Right lobe of liver (tissue), 6 donors: ENCODE data around the gene ADGRG3. TPM values are rescaled to one million over a fixed set of nuclear protein-coding genes. Genes with fewer than 3 reads are reported as not detected.

Experiments
- ATAC-seq, 4 donors: fragments of 200-7000 bp; cut with Tn5 transposase; one replicate each; pipeline ENCODE4 v1.9.1; 2020; ENCODE audit warnings: mild to moderate bottlenecking in 4 of 4, moderate library complexity in 4 of 4
- DNase-seq, 3 donors: peaks; one replicate each; pipeline ENCODE4 v3.0.0-alpha.2; 2020
- H3K27ac ChIP-seq, 3 donors: fragments of 200-600 bp; one replicate each; pipeline ENCODE4 v1.8.0; 2022
- H3K27me3 ChIP-seq, 2 donors: fragments of 200-600 bp; one replicate each; pipeline ENCODE4 v1.8.0; 2022
- H3K36me3 ChIP-seq, 4 donors: fragments of 200-600 bp; sonication (generic) in 1 of 4; one replicate each; pipeline versions ENCODE4 v1.5.1 to v1.8.0; 2017 to 2022; ENCODE audit warnings: control low read depth in 1 of 4
- H3K4me1 ChIP-seq, 4 donors: fragments of 200-600 bp; sonication (generic) in 1 of 4; one replicate each; pipeline versions ENCODE4 v1.5.1 to v1.8.0; 2017 to 2022; ENCODE audit warnings: control low read depth in 1 of 4
- H3K4me3 ChIP-seq, 3 donors: fragments of 200-600 bp; one replicate each; pipeline ENCODE4 v1.8.0; 2022
- H3K9me3 ChIP-seq, 4 donors: fragments of 200-600 bp; sonication (generic) in 1 of 4; one replicate each; pipeline versions ENCODE4 v1.5.1 to v1.8.0; 2017 to 2022; ENCODE audit warnings: control low read depth in 1 of 4
- POLR2A ChIP-seq: fragments of 450-650 bp; IDR thresholded peaks from one replicate; pipeline ENCODE4 v1.6.1; 2017; ENCODE audit warnings: antibody characterized with exemption, mild to moderate bottlenecking
- WGBS: methylation state at CpG from one replicate; pipeline ENCODE4 v1.1.6; 2018; ENCODE audit warnings: low coverage, low lambda C conversion rate; ENCODE audit not compliant: insufficient coverage; ENCODE audit errors: missing lambda C conversion rate; 5-methylcytosine and 5-hydroxymethylcytosine counted together
- intact Hi-C, 2 donors: fragments of 100-400 bp; cut with DNase I; formaldehyde crosslinking; loops; one replicate each; pipeline versions ENCODE4 v1.11.2 to v1.14.1; 2022
- total RNA-seq, 6 experiments: library from RNA; depleted of rRNA in 2 of 6; stranded (reverse); fragments of >200 nt in 2 of 6; fragmentation: NEBNext Ultra II Directional in 3 of 6; extraction: Animal tissue kit (Norgen Biotek cat#: 25700) in 3 of 6; gene quantifications; one replicate each; pipeline versions ENCODE4 v1.1.0 to v1.2.4, GENCODE V29; 2016 to 2023
- TF ChIP-seq, protein P1 (sequence below), 4 donors: fragments of 200-600 bp in 3 of 4; fragments of 450-650 bp in 1 of 4; IDR thresholded peaks; one replicate each; pipeline versions ENCODE4 v1.5.1 to v1.8.0; 2016 to 2022; ENCODE audit warnings: antibody characterized with exemption in 4 of 4, mild to moderate bottlenecking in 2 of 4
- donor health status: DM: no; HTN: yes; CAD: no.
- donor health status: DM: no; HTN: no; CAD: no.
- donor health status: DM: no; HTN: no; CAD: no.
- donor health status: DM: no; HTN: yes; CAD: no.
- donor health status: DM: no; HTN: yes; CAD: no.

Gene ADGRG3
- total RNA-seq, 6 experiments from 2014 or later: 0.37 to 1.6 (median 0.83) TPM

- ATAC-seq (peak in 1 of 4 donors; percentile 10), DNase-seq (no peak)
- Histone ChIP-seq H3K27ac (no peak overlapping the region), H3K4me1 (peaks cover 0 to 4% (median 0%) of the 10 kb centered on the region in 4 donors), H3K36me3 (no peaks in the 10 kb centered on the region), H3K9me3 (no peaks in the 10 kb centered on the region), H3K27me3 (no peaks in the 10 kb centered on the region), H3K4me3 (no peak overlapping the region)
- intact Hi-C loops: no loop called here
- TF ChIP-seq POLR2A: no peak
- TF ChIP-seq, protein P1, sequence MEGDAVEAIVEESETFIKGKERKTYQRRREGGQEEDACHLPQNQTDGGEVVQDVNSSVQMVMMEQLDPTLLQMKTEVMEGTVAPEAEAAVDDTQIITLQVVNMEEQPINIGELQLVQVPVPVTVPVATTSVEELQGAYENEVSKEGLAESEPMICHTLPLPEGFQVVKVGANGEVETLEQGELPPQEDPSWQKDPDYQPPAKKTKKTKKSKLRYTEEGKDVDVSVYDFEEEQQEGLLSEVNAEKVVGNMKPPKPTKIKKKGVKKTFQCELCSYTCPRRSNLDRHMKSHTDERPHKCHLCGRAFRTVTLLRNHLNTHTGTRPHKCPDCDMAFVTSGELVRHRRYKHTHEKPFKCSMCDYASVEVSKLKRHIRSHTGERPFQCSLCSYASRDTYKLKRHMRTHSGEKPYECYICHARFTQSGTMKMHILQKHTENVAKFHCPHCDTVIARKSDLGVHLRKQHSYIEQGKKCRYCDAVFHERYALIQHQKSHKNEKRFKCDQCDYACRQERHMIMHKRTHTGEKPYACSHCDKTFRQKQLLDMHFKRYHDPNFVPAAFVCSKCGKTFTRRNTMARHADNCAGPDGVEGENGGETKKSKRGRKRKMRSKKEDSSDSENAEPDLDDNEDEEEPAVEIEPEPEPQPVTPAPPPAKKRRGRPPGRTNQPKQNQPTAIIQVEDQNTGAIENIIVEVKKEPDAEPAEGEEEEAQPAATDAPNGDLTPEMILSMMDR (IDR thresholded peaks at IDR 0.05): no peak
- 49% methylated on average over 4 of the region's 7 CpGs for WGBS
These were observed 24.8 kb upstream of the ADGRG3 start for GRCh38 chr16:57643147-57643874.

DNA sequence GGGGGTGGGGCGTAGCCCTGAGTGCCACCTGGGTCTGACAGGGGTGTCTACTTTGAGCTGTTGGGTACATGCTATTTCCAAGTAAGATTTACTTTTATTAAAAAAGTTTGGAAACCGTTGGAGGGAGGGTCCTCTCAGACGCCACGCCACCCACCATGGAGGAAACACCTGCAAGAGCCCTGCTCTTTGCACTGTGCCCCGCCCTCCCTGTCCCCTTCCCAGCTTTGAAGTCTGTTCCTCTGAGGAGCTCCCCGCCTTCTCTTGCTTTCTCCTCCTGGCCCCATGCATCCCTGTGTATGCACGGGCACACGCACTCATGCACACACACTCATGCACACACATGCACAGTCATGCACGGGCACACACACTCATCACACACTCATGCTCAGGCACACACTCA is 24.2 kb upstream of the ADGRG3 start:
- intact Hi-C loops: no loop called here
- no peaks in the 10 kb centered on the region for H3K4me1 ChIP-seq
- no peak for TF ChIP-seq POLR2A
- TF ChIP-seq, protein P1 (IDR thresholded peaks at IDR 0.05): no peak
- DNase-seq (no peak), ATAC-seq (no peak)
- H3K27ac ChIP-seq: no peak overlapping the region
- no peak overlapping the region for H3K4me3 ChIP-seq
- H3K9me3 ChIP-seq: no peaks in the 10 kb centered on the region
- no peaks in the 10 kb centered on the region for H3K36me3 ChIP-seq
- H3K27me3 ChIP-seq: no peaks in the 10 kb centered on the region
- WGBS: 100% methylated on average over 1 of the region's 9 CpGs

GRCh38 chr16:57644383-57645014 is 23.6 kb upstream of the ADGRG3 start:
- no peak for ATAC-seq
- no peaks in the 10 kb centered on the region for H3K27me3 ChIP-seq
- H3K36me3 ChIP-seq: no peaks in the 10 kb centered on the region
- DNase-seq: no peak
- H3K27ac ChIP-seq: no peak overlapping the region
- 85% methylated on average over 11 of the region's 11 CpGs for WGBS
- TF ChIP-seq, protein P1 (IDR thresholded peaks at IDR 0.05): no peak
- no peak for TF ChIP-seq POLR2A
- no peaks in the 10 kb centered on the region for H3K4me1 ChIP-seq
- intact Hi-C loops: loop anchor here in 1 of 2 donors (5.0 kb wide), 2 partner anchors 52 to 67 kb away; no protein-coding TSS in a partner anchor
- no peak overlapping the region for H3K4me3 ChIP-seq
- H3K9me3 ChIP-seq: no peaks in the 10 kb centered on the region

- DNase-seq (no peak), ATAC-seq (no peak)
- no peaks in the 10 kb centered on the region for H3K36me3 ChIP-seq
- no peak overlapping the region for H3K4me3 ChIP-seq
- WGBS: 73% methylated on average over 3 of the region's 10 CpGs
- H3K27ac ChIP-seq: no peak overlapping the region
- no peaks in the 10 kb centered on the region for H3K4me1 ChIP-seq
- H3K27me3 ChIP-seq: no peaks in the 10 kb centered on the region
- intact Hi-C loops: loop anchor here in 1 of 2 donors (5.0 kb wide), 2 partner anchors 53 to 68 kb away; no protein-coding TSS in a partner anchor
- no peak for TF ChIP-seq POLR2A
- TF ChIP-seq, protein P1 (IDR thresholded peaks at IDR 0.05): no peak
- H3K9me3 ChIP-seq: no peaks in the 10 kb centered on the region
These were observed 22.9 kb upstream of the ADGRG3 start for GRCh38 chr16:57645169-57645568.
